ENCODE data around the gene ZC3H12A.

The ZC3H12A gene

GRCh38 chr1:37479255-37480124 lies 5.1 kb downstream of the ZC3H12A start:
- DNase-seq = peak; percentile 32

GRCh38 chr1:37480125-37480466 lies 5.7 kb downstream of the ZC3H12A start:
- DNase-seq = no peak

GRCh38 chr1:37480581-37481288 lies 6.4 kb downstream of the ZC3H12A start:
- no peak for DNase-seq

- DNase-seq = no peak
Observed at GRCh38 chr1:37481289-37482003, 7.1 kb downstream of the ZC3H12A start.

- no peak for DNase-seq
Observed at GRCh38 chr1:37482004-37482785, 7.8 kb downstream of the ZC3H12A start.

GRCh38 chr1:37482796-37483744 lies 8.7 kb downstream of the ZC3H12A start:
- no peak for DNase-seq

- no peak for DNase-seq
Observed at GRCh38 chr1:37483785-37484184, 9.4 kb downstream of the ZC3H12A start.

- no peak for DNase-seq
Observed at GRCh38 chr1:37484325-37485051, 10.1 kb downstream of the ZC3H12A start.

GRCh38 chr1:37485902-37486679 lies 11.7 kb downstream of the ZC3H12A start:
- DNase-seq = peak; percentile 43

GRCh38 chr1:37486680-37487618 lies 12.6 kb downstream of the ZC3H12A start:
- peak; percentile 26 for DNase-seq

GRCh38 chr1:37487619-37487984 lies 13.2 kb downstream of the ZC3H12A start:
- DNase-seq = no peak

GRCh38 chr1:37493336-37494098 lies 19.1 kb downstream of the ZC3H12A start:
- no peak for DNase-seq

- DNase-seq = no peak
Observed at GRCh38 chr1:37495875-37496274, 21.5 kb downstream of the ZC3H12A start.

GRCh38 chr1:37497832-37498231 lies 23.5 kb downstream of the ZC3H12A start:
- DNase-seq = peak; percentile 63

- DNase-seq = no peak
Observed at GRCh38 chr1:37498872-37499617, 24.7 kb downstream of the ZC3H12A start.

GRCh38 chr1:37501661-37502060 lies 27.3 kb downstream of the ZC3H12A start:
- no peak for DNase-seq

- no peak for DNase-seq
Observed at GRCh38 chr1:37502104-37502503, 27.7 kb downstream of the ZC3H12A start.

All from NCI-H2171 (cell line).